ENCODE results near the gene TELO2.
"Not testable (repeated sequence)": the region's sequence is repeated elsewhere in the genome, so short reads cannot be mapped to it uniquely, and the experiment has no call there.

The TELO2 gene

GRCh38 chr16:1457489-1458245 is 35.5 kb upstream of the TELO2 start:
- no peak for DNase-seq (ENCODE audit: low read depth in 2 of 2)

GRCh38 chr16:1458336-1458976 is 34.7 kb upstream of the TELO2 start:
- DNase-seq (ENCODE audit: low read depth in 2 of 2), result peak in 1 of 2 donors; percentile 35

GRCh38 chr16:1458977-1459341 is 34.2 kb upstream of the TELO2 start:
- no peak for DNase-seq (ENCODE audit: low read depth in 2 of 2)

GRCh38 chr16:1459967-1460366 is 33.2 kb upstream of the TELO2 start:
- no peak for DNase-seq (ENCODE audit: low read depth in 2 of 2)

- no peak for DNase-seq (ENCODE audit: low read depth in 2 of 2)
Measured at GRCh38 chr16:1460602-1461138, 32.5 kb upstream of the TELO2 start.

GRCh38 chr16:1461146-1461545 is 32.0 kb upstream of the TELO2 start:
- DNase-seq (ENCODE audit: low read depth in 2 of 2), result no peak

GRCh38 chr16:1464196-1464893 is 28.8 kb upstream of the TELO2 start:
- DNase-seq (ENCODE audit: low read depth in 2 of 2), result no peak

GRCh38 chr16:1464894-1465566 is 28.1 kb upstream of the TELO2 start:
- no peak for DNase-seq (ENCODE audit: low read depth in 2 of 2)

GRCh38 chr16:1465567-1465915 is 27.6 kb upstream of the TELO2 start:
- no peak for DNase-seq (ENCODE audit: low read depth in 2 of 2)

GRCh38 chr16:1466054-1466453 is 27.1 kb upstream of the TELO2 start:
- no peak for DNase-seq (ENCODE audit: low read depth in 2 of 2)

- no peak for DNase-seq (ENCODE audit: low read depth in 2 of 2)
Measured at GRCh38 chr16:1466968-1467521, 26.1 kb upstream of the TELO2 start.

GRCh38 chr16:1468426-1468810 is 24.7 kb upstream of the TELO2 start:
- DNase-seq (ENCODE audit: low read depth in 2 of 2), result no peak

GRCh38 chr16:1469141-1469540 is 24.0 kb upstream of the TELO2 start:
- not testable (repeated sequence) for DNase-seq (ENCODE audit: low read depth in 2 of 2)

- no peak for DNase-seq (ENCODE audit: low read depth in 2 of 2)
Measured at GRCh38 chr16:1469693-1470201, 23.4 kb upstream of the TELO2 start.

- DNase-seq (ENCODE audit: low read depth in 2 of 2), result no peak
Measured at GRCh38 chr16:1470481-1471251, 22.5 kb upstream of the TELO2 start.

GRCh38 chr16:1471569-1472194 is 21.5 kb upstream of the TELO2 start:
- DNase-seq (ENCODE audit: low read depth in 2 of 2), result no peak

- DNase-seq (ENCODE audit: low read depth in 2 of 2), result no peak
Measured at GRCh38 chr16:1472974-1473373, 20.2 kb upstream of the TELO2 start.

GRCh38 chr16:1474082-1474795 is 18.9 kb upstream of the TELO2 start:
- DNase-seq (ENCODE audit: low read depth in 2 of 2), result no peak

- DNase-seq (ENCODE audit: low read depth in 2 of 2), result peak; percentile 82 to 86
Measured at GRCh38 chr16:1474796-1475551, 18.2 kb upstream of the TELO2 start, which contains the start of gene CLCN7. TSS of gene CLCN7 (minus strand) at chr16:1475028. CDS start at chr16:1474974, 54 bp downstream.

All from stimulated activated CD4-positive, alpha-beta T cell treated with anti-CD3 and anti-CD28 coated beads, Interleukin-4, amount 100 ng/mL, for 48 hours (primary cell).